IPS-NIHi11 (cell line): ENCODE data around the gene OR8G1.
"Not testable (repeated sequence)": the region's sequence is repeated elsewhere in the genome, so short reads cannot be mapped to it uniquely, and the experiment has no call there.

Experiments
- DNase-seq: peaks from one replicate; pipeline ENCODE4 v3.0.0; 2012; ENCODE audit warnings: mixed read lengths, low spot score

Gene OR8G1

GRCh38 chr11:124240621-124241397, at the start of gene OR8G1:
Gene OR8G1 (plus strand): TSS chr11:124241095. CDS start chr11:124249676, 8,581 bp downstream.
- no peak for DNase-seq

- no peak for DNase-seq
These were observed 47.5 kb upstream of the OR8G1 start for GRCh38 chr11:124193221-124194010.

- DNase-seq: no peak
These were observed 46.4 kb upstream of the OR8G1 start for GRCh38 chr11:124194293-124195188.

- DNase-seq: peak; percentile 57
These were observed 45.6 kb upstream of the OR8G1 start for GRCh38 chr11:124195189-124195734.

GRCh38 chr11:124197999-124198398, 42.9 kb upstream of the OR8G1 start:
- DNase-seq: no peak

- no peak for DNase-seq
These were observed 42.0 kb upstream of the OR8G1 start for GRCh38 chr11:124198897-124199296.

- no peak for DNase-seq
These were observed 41.2 kb upstream of the OR8G1 start for GRCh38 chr11:124199702-124200101.

- no peak for DNase-seq
These were observed 40.2 kb upstream of the OR8G1 start for GRCh38 chr11:124200671-124201070.

- no peak for DNase-seq
These were observed 37.9 kb upstream of the OR8G1 start for GRCh38 chr11:124202951-124203350.

- no peak for DNase-seq
These were observed 36.9 kb upstream of the OR8G1 start for GRCh38 chr11:124204008-124204407.

- no peak for DNase-seq
These were observed 33.6 kb upstream of the OR8G1 start for GRCh38 chr11:124207102-124207792.

- no peak for DNase-seq
These were observed 31.0 kb upstream of the OR8G1 start for GRCh38 chr11:124209824-124210357.

GRCh38 chr11:124210421-124210820, 30.5 kb upstream of the OR8G1 start:
- no peak for DNase-seq

- no peak for DNase-seq
These were observed 29.6 kb upstream of the OR8G1 start for GRCh38 chr11:124211321-124211720.

GRCh38 chr11:124214027-124214426, 26.9 kb upstream of the OR8G1 start:
- DNase-seq: no peak

- DNase-seq: no peak
These were observed 21.8 kb upstream of the OR8G1 start for GRCh38 chr11:124219126-124219525.

- no peak for DNase-seq
These were observed 18.5 kb upstream of the OR8G1 start for GRCh38 chr11:124222407-124222806.

GRCh38 chr11:124224618-124225423, 16.1 kb upstream of the OR8G1 start:
- not testable (repeated sequence) for DNase-seq

- DNase-seq: no peak
These were observed 15.4 kb upstream of the OR8G1 start for GRCh38 chr11:124225471-124225870.

GRCh38 chr11:124233376-124233775, 7.5 kb upstream of the OR8G1 start:
- DNase-seq: no peak
